NB4 (cell line): ENCODE data around the gene METTL14.

Experiments
- CTCF ChIP-seq: IDR thresholded peaks from one replicate; pipeline ENCODE4 v1.5.1; 2012; ENCODE audit warnings: low read depth, low read length
- MAX ChIP-seq: IDR thresholded peaks from 2 replicates; pipeline ENCODE4 v1.6.1; 2011; ENCODE audit warnings: low read depth, low read length
- MYC ChIP-seq: IDR thresholded peaks from 2 replicates; pipeline ENCODE4 v1.6.1; 2011; ENCODE audit warnings: low read depth, low read length
- POLR2A ChIP-seq: IDR thresholded peaks from 2 replicates; pipeline ENCODE4 v1.6.1; 2011; ENCODE audit warnings: mild to moderate bottlenecking; ENCODE audit not compliant: insufficient read length; ENCODE audit errors: extremely low read depth

GRCh38 chr4:118756429-118756828 is 71.2 kb downstream of the METTL14 start:
- TF ChIP-seq CTCF (no peak), MAX (no peak), POLR2A (no peak), MYC (no peak)
